Dermis lymphatic vessel endothelial cell (primary cell): ENCODE measurements around the gene HOXB5. TPM values are rescaled to one million over a fixed set of nuclear protein-coding genes. Genes with fewer than 3 reads are reported as not detected.

ENCODE experiments used
- total RNA-seq: library from RNA; depleted of rRNA; stranded (reverse); fragments of >200 nt; gene quantifications from 2 replicates; pipeline ENCODE4 v1.2.1, GENCODE V29; 2014

Gene HOXB5
- total RNA-seq: under 0.01 and 0.11 TPM in 2 replicates

GRCh38 chr17:48593126-48593829, at the start of gene HOXB5:
Gene HOXB5 (minus strand): TSS chr17:48593779. CDS start chr17:48593682, 97 bp downstream.

GRCh38 chr17:48626245-48627117, 32.9 kb upstream of the HOXB5 start, which contains the start of gene HOXB9:
Gene HOXB9 (minus strand): TSS chr17:48626358. CDS start chr17:48626269, 89 bp downstream.

GRCh38 chr17:48615047-48615962, 21.7 kb upstream of the HOXB5 start, which contains the start of gene HOXB8:
Gene HOXB8 (minus strand): TSS chr17:48615292. CDS start chr17:48614704, 588 bp downstream.

DNA sequence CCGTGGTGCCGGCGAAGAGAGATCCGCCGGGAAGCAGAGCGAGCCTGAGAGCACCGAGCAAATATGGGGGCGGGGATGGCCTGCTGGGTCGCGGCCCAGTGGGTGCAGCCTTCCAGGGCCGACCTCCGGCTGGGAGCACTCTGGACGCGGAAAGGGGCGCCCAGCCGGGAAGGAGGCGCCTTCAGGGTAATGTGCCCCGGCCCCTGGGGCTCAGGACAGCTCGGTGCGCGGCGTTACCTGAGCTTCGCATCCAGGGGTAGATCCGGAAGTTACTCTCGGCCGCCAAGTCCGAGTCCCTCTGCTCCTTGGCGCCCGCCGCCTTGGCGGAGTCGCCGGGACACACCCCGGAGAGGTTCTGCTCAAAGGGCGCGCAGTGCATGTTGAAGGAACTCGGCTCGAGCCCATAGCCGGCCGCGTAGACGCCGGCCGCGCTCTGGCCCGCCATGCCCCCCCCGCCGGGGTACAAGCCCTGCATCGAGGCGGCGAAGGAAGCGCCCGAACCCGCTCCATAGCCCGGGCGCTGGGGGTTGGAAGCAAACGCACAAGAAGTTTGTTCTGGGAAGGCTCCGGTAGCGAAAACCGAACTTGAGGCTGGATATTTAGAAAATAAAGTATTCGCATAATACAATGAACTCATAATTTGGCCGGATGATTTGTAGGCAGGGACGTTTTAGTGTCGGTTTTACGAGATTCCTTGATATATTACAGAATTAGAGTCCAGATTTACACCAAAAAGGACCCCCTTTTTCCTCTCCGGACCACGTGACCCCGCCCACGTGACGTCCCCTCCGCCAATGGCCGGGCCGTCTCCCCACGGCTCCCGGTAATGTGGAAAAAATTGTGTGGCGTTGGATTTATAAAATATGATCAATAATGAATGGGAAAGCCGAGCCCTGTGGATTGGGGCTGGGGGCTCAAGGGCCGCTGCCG, 17.0 kb upstream of the HOXB5 start, which contains the start of gene HOXB7:
HOXB7 (minus strand) TSS at position 736 of the 930 bp plus-strand sequence; CDS start at position 637, 99 bp downstream.

DNA sequence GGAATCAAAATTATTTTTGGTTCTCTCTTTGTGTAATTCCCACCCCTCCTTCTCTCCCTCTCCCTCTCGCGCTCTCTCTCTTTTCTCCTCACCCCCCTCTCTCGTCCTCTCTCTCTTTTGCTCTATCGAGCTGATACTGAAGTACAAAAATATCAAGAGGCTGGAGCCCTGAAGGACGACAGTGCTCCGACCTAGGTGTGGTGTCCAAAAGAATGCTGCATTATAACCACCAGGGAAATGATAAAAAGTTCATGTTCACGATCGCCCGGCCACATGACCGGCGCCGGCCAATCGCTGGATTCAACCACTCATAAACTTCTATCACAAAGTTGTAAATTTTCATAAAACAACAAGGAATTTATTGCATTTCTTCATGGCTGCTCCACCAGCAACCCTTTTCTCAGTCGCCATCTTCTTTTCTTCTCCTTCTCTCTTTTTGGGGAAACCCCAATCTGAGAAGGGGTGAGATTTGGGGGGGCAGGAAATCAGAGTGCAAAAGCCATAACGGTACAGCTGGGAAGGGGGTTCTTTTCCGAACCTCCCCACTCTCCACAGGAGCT, 11.3 kb upstream of the HOXB5 start, which contains the start of gene HOXB6:
HOXB6 (minus strand) TSS at position 217 of the 560 bp plus-strand sequence. CDS start 6,836 bp downstream, outside the sequence.

GRCh38 chr17:48589831-48590606, 3.6 kb downstream of the HOXB5 start, which contains the start of gene HOXB3:
Gene HOXB3 (minus strand): TSS chr17:48590241. CDS start chr17:48552474, 37,767 bp downstream.

DNA sequence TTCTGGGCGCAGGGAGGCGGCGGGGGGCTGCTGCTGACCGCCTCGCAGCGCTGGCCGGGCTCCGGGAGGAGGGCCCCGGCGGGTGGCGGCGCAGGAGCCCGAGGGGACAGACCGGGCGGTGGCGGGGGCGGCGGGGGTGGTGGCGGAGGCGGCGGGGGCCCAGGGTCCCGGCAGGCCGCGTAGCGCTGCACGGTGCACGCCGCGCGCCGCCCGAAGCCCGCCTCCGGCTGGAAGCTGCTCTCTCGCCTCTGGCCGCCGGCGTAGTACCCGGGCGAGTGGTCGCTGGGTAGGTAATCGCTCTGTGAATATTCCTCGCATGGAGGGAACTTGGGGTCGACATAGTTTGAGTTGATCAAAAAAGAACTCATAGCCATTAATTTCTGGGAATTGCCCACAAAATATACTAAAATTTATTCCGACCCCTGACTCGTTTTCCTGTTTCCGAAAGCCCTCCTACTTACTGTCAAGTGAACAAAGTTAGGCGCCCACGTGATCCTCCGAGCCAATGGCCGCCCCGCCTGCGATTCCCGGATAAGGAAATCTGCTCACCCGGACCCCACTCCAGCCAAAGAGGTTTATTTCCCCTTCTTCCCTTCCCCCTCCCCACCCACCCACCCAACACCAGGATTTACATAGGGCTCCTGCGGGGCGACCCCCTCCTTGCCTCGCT, 15.5 kb downstream of the HOXB5 start, which contains the start of gene HOXB4:
HOXB4 (minus strand) TSS at position 405 of the 670 bp plus-strand sequence; CDS start at position 374, 31 bp downstream.

GRCh38 chr17:48545022-48545375, 48.6 kb downstream of the HOXB5 start, which contains the start of gene HOXB2:
Gene HOXB2 (minus strand): TSS chr17:48545109. CDS start chr17:48544911, 198 bp downstream.

Other genes with a start within 250 kb of the HOXB5 start
- gene SKAP1, start 163.6 kb downstream of the HOXB5 start, total RNA-seq: 0.09 TPM in 1 of 2 replicates, not detected in the other
- gene HOXB1, start 62.8 kb downstream of the HOXB5 start, total RNA-seq: not detected in 2 replicates
- gene HOXB2, start 48.7 kb downstream of the HOXB5 start, total RNA-seq: 0.09 and 0.76 TPM in 2 replicates
- 0.76 and 1.4 TPM in 2 replicates for gene HOXB4, start 15.4 kb downstream of the HOXB5 start, total RNA-seq
- 1.7 and 5.7 TPM in 2 replicates for gene HOXB3, start 3.5 kb downstream of the HOXB5 start, total RNA-seq
- gene HOXB6, start 11.2 kb upstream of the HOXB5 start, total RNA-seq: 1.7 and 4.8 TPM in 2 replicates
- gene HOXB7, start 17.2 kb upstream of the HOXB5 start, total RNA-seq: 2.7 and 10.3 TPM in 2 replicates
- 0.09 and 1.7 TPM in 2 replicates for gene HOXB8, start 21.5 kb upstream of the HOXB5 start, total RNA-seq
- gene HOXB9, start 32.6 kb upstream of the HOXB5 start, total RNA-seq: under 0.01 and 0.43 TPM in 2 replicates
- not detected in 2 replicates for gene PRAC1, start 128.7 kb upstream of the HOXB5 start, total RNA-seq
- not detected in 2 replicates for gene PRAC2, start 129.4 kb upstream of the HOXB5 start, total RNA-seq
- gene HOXB13, start 135.0 kb upstream of the HOXB5 start, total RNA-seq: not detected in 2 replicates
- under 0.01 TPM in 1 of 2 replicates, not detected in the other for gene TTLL6, start 223.4 kb upstream of the HOXB5 start, total RNA-seq
- gene CALCOCO2, start 237.3 kb upstream of the HOXB5 start, total RNA-seq: 38.7 and 50.8 TPM in 2 replicates